Measurements from ENCODE around the gene SH3BP4. TPM values are rescaled to one million over a fixed set of nuclear protein-coding genes. Genes with fewer than 3 reads are reported as not detected.

Gene SH3BP4
- total and polyA plus RNA-seq, 2 of the 8 experiments (the other 6 are each of a cell fraction or from before 2014, with no cell fraction given): 28.3 to 35.4 TPM

DNA sequence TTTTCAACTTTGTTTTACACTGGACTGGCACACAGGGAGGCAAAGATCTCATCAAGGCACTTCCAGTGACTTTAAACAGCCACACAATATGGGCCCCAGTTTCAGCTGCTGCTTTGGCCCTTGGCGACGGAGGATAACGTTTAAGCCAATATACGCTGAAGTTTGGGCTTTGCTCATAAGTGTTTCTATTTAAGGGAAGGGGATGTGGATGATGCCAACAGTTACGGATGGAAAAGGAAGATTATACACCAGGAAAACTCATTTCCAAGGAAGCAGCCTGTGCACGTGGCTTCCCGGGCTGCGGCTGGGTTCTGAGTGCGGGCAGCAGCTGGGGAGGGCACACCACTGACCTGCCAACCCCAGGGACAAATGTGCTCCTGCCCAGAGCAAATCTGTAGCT, 151.1 kb downstream of the SH3BP4 start:
- Histone ChIP-seq H3K9ac (replicated peaks in 1 of 4; ENCODE audit: extremely low read depth in 1 of 4, low read depth in 3 of 4, low read length in 3 of 4) (no peak overlapping the region), H2BK20ac (ENCODE audit: low read length) (no peak overlapping the region), H3K36me3 (ENCODE audit: control insufficient read depth in 2 of 4, insufficient read depth in 4 of 4, low read length in 3 of 4) (no peaks in the 10 kb centered on the region), H3K23me2 (ENCODE audit: low read depth, low read length) (no peaks in the 10 kb centered on the region), H3K79me1 (ENCODE audit: low read depth, low read length) (no peaks in the 10 kb centered on the region), H3K27ac (ENCODE audit: low read depth, low read length) (no peak overlapping the region), H3K23ac (ENCODE audit: insufficient read length) (no peak overlapping the region), H4K91ac (replicated peaks; ENCODE audit: insufficient read length, low read length) (no peak overlapping the region), H3K56ac (replicated peaks; ENCODE audit: insufficient read length, low read depth, low read length) (no peak overlapping the region), H3K18ac (ENCODE audit: extremely low read depth, low read length) (no peak overlapping the region), H3K4me3 (ENCODE audit: extremely low read depth in 1 of 4, insufficient read depth in 2 of 4, low read depth in 3 of 4, low read length in 4 of 4) (no peak overlapping the region), H2BK5ac (ENCODE audit: low read depth, low read length) (no peak overlapping the region), H2BK120ac (replicated peaks; ENCODE audit: low read depth, low read length) (no peak overlapping the region), H4K8ac (ENCODE audit: extremely low read depth, insufficient read depth, low read length) (no peak overlapping the region), H3K14ac (ENCODE audit: insufficient read length) (no peak overlapping the region), H3K27me3 (replicated peaks in 1 of 4; ENCODE audit: control insufficient read depth in 3 of 4, extremely low read depth in 1 of 4, insufficient read depth in 3 of 4, low read length in 3 of 4) (no peaks in the 10 kb centered on the region), H3K4me1 (replicated peaks in 1 of 4; ENCODE audit: control insufficient read depth in 3 of 4, insufficient read depth in 4 of 4, low read length in 3 of 4) (peaks cover 0 to 3% (median 0%) of the 10 kb centered on the region in 4 experiments; a peak in 1 of 7 replicates), H2BK15ac (ENCODE audit: low read length) (no peak overlapping the region), H4K20me1 (replicated peaks in 1 of 2; ENCODE audit: control insufficient read depth in 1 of 2, insufficient read depth in 2 of 2, low read length in 2 of 2) (no peaks in the 10 kb centered on the region), H3K4ac (replicated peaks; ENCODE audit: insufficient read length, low read depth, low read length) (no peak overlapping the region), H2AFZ (ENCODE audit: low read length) (no peak overlapping the region), H3K4me2 (ENCODE audit: insufficient read depth in 1 of 2, low read depth in 2 of 2, low read length in 2 of 2) (no peak overlapping the region), H4K5ac (ENCODE audit: insufficient read length, low read depth, low read length) (no peak overlapping the region), H2BK12ac (ENCODE audit: low read depth, low read length) (no peak overlapping the region), H3K79me2 (ENCODE audit: control insufficient read depth in 1 of 2, insufficient read depth in 2 of 2, low read length in 2 of 2) (no peaks in the 10 kb centered on the region), H2AK5ac (ENCODE audit: low read depth, low read length) (no peak overlapping the region), H3K9me3 (ENCODE audit: insufficient read depth in 2 of 2, low read depth in 1 of 2, low read length in 1 of 2) (no peaks in the 10 kb centered on the region)
- CTCF ChIA-PET (ENCODE audit: partially characterized antibody): interaction anchor here (1.0 to 1.2 kb wide), 2 partner anchors 10 to 132 kb away, joined by 4 to 5 read pairs; no protein-coding TSS in a partner anchor
- POLR2A ChIA-PET (ENCODE audit: partially characterized antibody): no interaction called here
- no peak for DNase-seq (ENCODE audit: low read depth in 1 of 2, low spot score in 2 of 2)
- WGBS, 2 experiments (ENCODE audit: extremely low coverage in 1 of 2, insufficient coverage in 1 of 2, insufficient read length in 1 of 2, insufficient replicate concordance in 2 of 2, low coverage in 1 of 2, low lambda C conversion rate in 2 of 2, missing lambda C conversion rate in 1 of 2): 97% methylated on average over 9 of the region's 9 CpGs; no CpG with 5 or more reads in 1 of the 2 experiments
- no peak for FAIRE-seq
- TF ChIP-seq, protein P1, sequence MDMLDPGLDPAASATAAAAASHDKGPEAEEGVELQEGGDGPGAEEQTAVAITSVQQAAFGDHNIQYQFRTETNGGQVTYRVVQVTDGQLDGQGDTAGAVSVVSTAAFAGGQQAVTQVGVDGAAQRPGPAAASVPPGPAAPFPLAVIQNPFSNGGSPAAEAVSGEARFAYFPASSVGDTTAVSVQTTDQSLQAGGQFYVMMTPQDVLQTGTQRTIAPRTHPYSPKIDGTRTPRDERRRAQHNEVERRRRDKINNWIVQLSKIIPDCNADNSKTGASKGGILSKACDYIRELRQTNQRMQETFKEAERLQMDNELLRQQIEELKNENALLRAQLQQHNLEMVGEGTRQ (IDR thresholded peaks at IDR 0.05; ENCODE audit: low read length): no peak
- TF ChIP-seq HDAC2 (IDR thresholded peaks at IDR 0.05; ENCODE audit: borderline replicate concordance in 1 of 2, low read depth in 2 of 2, low read length in 2 of 2) (no peak), SP2 (IDR thresholded peaks at IDR 0.05; ENCODE audit: low read length) (no peak), TEAD4 (IDR thresholded peaks at IDR 0.05; ENCODE audit: low read depth, low read length) (no peak), SIX5 (IDR thresholded peaks at IDR 0.05; ENCODE audit: low read depth, low read length) (no peak), POU5F1 (IDR thresholded peaks at IDR 0.05; ENCODE audit: low read depth, low read length) (no peak), E2F6 (IDR thresholded peaks at IDR 0.05) (no peak), FOSL1 (IDR thresholded peaks at IDR 0.05; ENCODE audit: insufficient read depth, low read depth, low read length) (no peak), PHF8 (conservative IDR thresholded peaks at IDR 0.05; ENCODE audit: low read depth, low read length) (no peak), HDAC6 (IDR thresholded peaks at IDR 0.05; ENCODE audit: low read depth, low read length) (no peak), KDM1A (IDR thresholded peaks at IDR 0.05; ENCODE audit: borderline replicate concordance, low read length) (no peak), CHD2 (IDR thresholded peaks at IDR 0.05; ENCODE audit: low read length) (no peak)
